HG02642 (cell line): Measurements from ENCODE around the gene UTF1.
"Not testable (repeated sequence)": the region's sequence is repeated elsewhere in the genome, so short reads cannot be mapped to it uniquely, and the experiment has no call there.

Experiments used
- ATAC-seq: cut with Tn5 transposase; IDR thresholded peaks from one replicate; pipeline ENCODE4 v1.9.1; 2021; ENCODE audit warnings: mild to moderate bottlenecking; ENCODE audit not compliant: unreplicated experiment, poor library complexity

Gene UTF1

GRCh38 chr10:133207627-133208026, 22.4 kb upstream of the UTF1 start:
- no peak for ATAC-seq

GRCh38 chr10:133208466-133208865, 21.6 kb upstream of the UTF1 start:
- ATAC-seq, result no peak

- ATAC-seq, result no peak
Observed at GRCh38 chr10:133209117-133209516, 20.9 kb upstream of the UTF1 start.

- ATAC-seq, result no peak
Observed at GRCh38 chr10:133209641-133210040, 20.4 kb upstream of the UTF1 start.

GRCh38 chr10:133210398-133211140, 19.4 kb upstream of the UTF1 start:
- no peak for ATAC-seq

- no peak for ATAC-seq
Observed at GRCh38 chr10:133211141-133211830, 18.7 kb upstream of the UTF1 start.

GRCh38 chr10:133211959-133212852, 17.8 kb upstream of the UTF1 start:
- no peak for ATAC-seq

GRCh38 chr10:133212853-133213494, 17.0 kb upstream of the UTF1 start:
- no peak for ATAC-seq

- no peak for ATAC-seq
Observed at GRCh38 chr10:133213641-133214467, 16.2 kb upstream of the UTF1 start.

- ATAC-seq, result no peak
Observed at GRCh38 chr10:133214468-133215410, 15.3 kb upstream of the UTF1 start.

GRCh38 chr10:133215586-133215985, 14.4 kb upstream of the UTF1 start:
- ATAC-seq, result no peak

GRCh38 chr10:133216776-133217175, 13.2 kb upstream of the UTF1 start:
- ATAC-seq, result no peak

GRCh38 chr10:133217800-133218589, 12.0 kb upstream of the UTF1 start:
- ATAC-seq, result no peak

GRCh38 chr10:133218891-133219290, 11.1 kb upstream of the UTF1 start:
- no peak for ATAC-seq

- no peak for ATAC-seq
Observed at GRCh38 chr10:133219782-133220181, 10.2 kb upstream of the UTF1 start.

GRCh38 chr10:133221331-133221730, 8.7 kb upstream of the UTF1 start:
- ATAC-seq, result no peak

GRCh38 chr10:133221756-133222155, 8.3 kb upstream of the UTF1 start:
- not testable (repeated sequence) for ATAC-seq

GRCh38 chr10:133224076-133224475, 5.9 kb upstream of the UTF1 start:
- ATAC-seq, result no peak
